HG03139 (cell line): Measurements from ENCODE around the gene IL23R.
A peak's percentile ranks its signal among the peaks of the same experiment; 100 is the strongest.
"Not testable (repeated sequence)": the region's sequence is repeated elsewhere in the genome, so short reads cannot be mapped to it uniquely, and the experiment has no call there.

Source experiments
- ATAC-seq: cut with Tn5 transposase; IDR thresholded peaks from one replicate; pipeline ENCODE4 v1.9.1; 2021; ENCODE audit not compliant: unreplicated experiment

The IL23R gene

GRCh38 chr1:67191668-67192520, 25.6 kb downstream of the IL23R start:
- ATAC-seq, result no peak

- no peak for ATAC-seq
Measured at GRCh38 chr1:67192902-67193301, 26.6 kb downstream of the IL23R start.

GRCh38 chr1:67193704-67194103, 27.4 kb downstream of the IL23R start:
- no peak for ATAC-seq

GRCh38 chr1:67194209-67194863, 28.1 kb downstream of the IL23R start:
- peak; percentile 60 for ATAC-seq

- ATAC-seq, result no peak
Measured at GRCh38 chr1:67200755-67201154, 34.5 kb downstream of the IL23R start.

- no peak for ATAC-seq
Measured at GRCh38 chr1:67201891-67202290, 35.6 kb downstream of the IL23R start.

GRCh38 chr1:67204298-67204980, 38.2 kb downstream of the IL23R start:
- ATAC-seq, result no peak

GRCh38 chr1:67207398-67207797, 41.1 kb downstream of the IL23R start:
- not testable (repeated sequence) for ATAC-seq

GRCh38 chr1:67208217-67208616, 42.0 kb downstream of the IL23R start:
- ATAC-seq, result no peak

GRCh38 chr1:67209521-67209920, 43.3 kb downstream of the IL23R start:
- ATAC-seq, result no peak

- ATAC-seq, result no peak
Measured at GRCh38 chr1:67211589-67212563, 45.6 kb downstream of the IL23R start.

- no peak for ATAC-seq
Measured at GRCh38 chr1:67213164-67213563, 46.9 kb downstream of the IL23R start.

GRCh38 chr1:67213948-67214347, 47.7 kb downstream of the IL23R start:
- ATAC-seq, result no peak

- peak; percentile 74 for ATAC-seq
Measured at GRCh38 chr1:67214420-67215174, 48.3 kb downstream of the IL23R start.

GRCh38 chr1:67216401-67216800, 50.1 kb downstream of the IL23R start:
- ATAC-seq, result no peak

- ATAC-seq, result no peak
Measured at GRCh38 chr1:67217417-67217816, 51.2 kb downstream of the IL23R start.

- ATAC-seq, result no peak
Measured at GRCh38 chr1:67217938-67218337, 51.7 kb downstream of the IL23R start.

GRCh38 chr1:67224856-67225255, 58.6 kb downstream of the IL23R start:
- ATAC-seq, result no peak

GRCh38 chr1:67226688-67227087, 60.4 kb downstream of the IL23R start:
- no peak for ATAC-seq

- no peak for ATAC-seq
Measured at GRCh38 chr1:67227196-67227595, 60.9 kb downstream of the IL23R start.
